NCI-H82 treated with DMSO at 0.1 percent for 48 hours (cell line): ENCODE measurements around the gene THYN1.
A peak's percentile ranks its signal among the peaks of the same experiment; 100 is the strongest.
"Not testable (repeated sequence)": the region's sequence is repeated elsewhere in the genome, so short reads cannot be mapped to it uniquely, and the experiment has no call there.

Source experiments
- DNase-seq: peaks from one replicate; lab custom pipeline; 2025; ENCODE audit not compliant: unreplicated experiment; lab: John Stamatoyannopoulos, UW

THYN1 gene

GRCh38 chr11:134253188-134253993, at the start of gene THYN1, which contains the start of gene ACAD8:
THYN1 (minus strand) TSS chr11:134253352; CDS start chr11:134252882, 470 bp downstream.
ACAD8 (plus strand) TSS chr11:134253568; CDS start chr11:134253601, 33 bp downstream.
- peak; percentile 77 for DNase-seq

GRCh38 chr11:134294664-134295063, 41.5 kb upstream of the THYN1 start:
- DNase-seq = no peak

- no peak for DNase-seq
These were observed 40.3 kb upstream of the THYN1 start for GRCh38 chr11:134293119-134294113.

- DNase-seq = no peak
These were observed 39.5 kb upstream of the THYN1 start for GRCh38 chr11:134292661-134293060.

GRCh38 chr11:134291196-134291595, 38.0 kb upstream of the THYN1 start:
- no peak for DNase-seq

GRCh38 chr11:134290646-134291045, 37.5 kb upstream of the THYN1 start:
- DNase-seq = no peak

GRCh38 chr11:134289789-134290188, 36.6 kb upstream of the THYN1 start:
- DNase-seq = no peak

GRCh38 chr11:134289167-134289566, 36.0 kb upstream of the THYN1 start:
- no peak for DNase-seq

- DNase-seq = no peak
These were observed 35.3 kb upstream of the THYN1 start for GRCh38 chr11:134288486-134288885.

GRCh38 chr11:134287561-134287960, 34.4 kb upstream of the THYN1 start:
- DNase-seq = no peak

- DNase-seq = not testable (repeated sequence)
These were observed 31.2 kb upstream of the THYN1 start for GRCh38 chr11:134284349-134284748.

GRCh38 chr11:134283461-134284230, 30.5 kb upstream of the THYN1 start:
- no peak for DNase-seq

- no peak for DNase-seq
These were observed 29.2 kb upstream of the THYN1 start for GRCh38 chr11:134282121-134283045.

- DNase-seq = not testable (repeated sequence)
These were observed 28.5 kb upstream of the THYN1 start for GRCh38 chr11:134281635-134282034.

- DNase-seq = no peak
These were observed 25.2 kb upstream of the THYN1 start for GRCh38 chr11:134278356-134278755.

GRCh38 chr11:134277183-134278001, 24.2 kb upstream of the THYN1 start:
- DNase-seq = no peak

GRCh38 chr11:134276396-134277182, 23.4 kb upstream of the THYN1 start:
- no peak for DNase-seq
